WTC11 (cell line): Measurements from ENCODE around the gene ZMIZ1. TPM values are rescaled to one million over a fixed set of nuclear protein-coding genes. Genes with fewer than 3 reads are reported as not detected.

Source experiments
- ATAC-seq: fragments of 200-7000 bp; cut with Tn5 transposase; 2 replicates; pipeline ENCODE4 v1.10.0; 2021; ENCODE audit warnings: mild to moderate bottlenecking, moderate library complexity
- CTCF ChIA-PET: fragments of 300-600 bp; sonication (Branson Sonifier 250); formaldehyde crosslinking; loops from one replicate; lab custom pipeline; 2021; ENCODE audit warnings: antibody characterized with exemption; lab: Charles Lee
- POLR2A ChIA-PET: fragments of 350-600 bp; sonication (Branson Sonifier 250); formaldehyde crosslinking; loops from one replicate; lab custom pipeline; 2021; ENCODE audit warnings: antibody characterized with exemption; lab: Charles Lee
- DNase-seq: peaks from one replicate; pipeline ENCODE4 v3.0.0; 2021; ENCODE audit warnings: low spot score
- H3K27ac Mint-ChIP-seq: 2 replicates; pipeline ENCODE4 v1.8.0; 2021; ENCODE audit warnings: mixed read lengths
- H3K27me3 Mint-ChIP-seq: 2 replicates; pipeline ENCODE4 v1.8.0; 2021; ENCODE audit warnings: low read depth, mild to moderate bottlenecking, moderate library complexity, mixed read lengths
- H3K36me3 Mint-ChIP-seq: 2 replicates; pipeline ENCODE4 v1.8.0; 2021; ENCODE audit warnings: mixed read lengths
- H3K4me1 Mint-ChIP-seq: 2 replicates; pipeline ENCODE4 v1.8.0; 2022; ENCODE audit warnings: mixed read lengths
- H3K4me3 Mint-ChIP-seq: 2 replicates; pipeline ENCODE4 v1.8.0; 2021; ENCODE audit warnings: mild to moderate bottlenecking, moderate library complexity, mixed read lengths
- H3K9me3 Mint-ChIP-seq: 2 replicates; pipeline ENCODE4 v1.8.0; 2021; ENCODE audit warnings: mixed read lengths
- EMX1 ChIP-seq: fragments of 250-450 bp; sonication (Bioruptor Pico); IDR thresholded peaks from 2 replicates; pipeline ENCODE4 v1.8.0; 2021; ENCODE audit warnings: mild to moderate bottlenecking
- GTF2I ChIP-seq: fragments of 250-450 bp; sonication (Bioruptor Pico); conservative IDR thresholded peaks from 2 replicates; pipeline ENCODE4 v1.4.0; 2021; ENCODE audit warnings: mild to moderate bottlenecking
- HMGA2 ChIP-seq: fragments of 250-450 bp; sonication (Bioruptor Pico); IDR thresholded peaks from 2 replicates; pipeline ENCODE4 v1.4.0; 2021; ENCODE audit warnings: mild to moderate bottlenecking, moderate library complexity
- IRF2 ChIP-seq: sonication (generic); formaldehyde crosslinking; IDR thresholded peaks from 2 replicates; pipeline ENCODE4 v1.8.0; 2022; ENCODE audit warnings: low read depth, missing genetic modification reagents, borderline replicate concordance
- JUN ChIP-seq: sonication (generic); formaldehyde crosslinking; IDR thresholded peaks from 2 replicates; pipeline ENCODE4 v1.8.0; 2023; ENCODE audit warnings: mild to moderate bottlenecking, missing genetic modification reagents
- KAT7 ChIP-seq: sonication (generic); formaldehyde crosslinking; IDR thresholded peaks from 2 replicates; pipeline ENCODE4 v1.8.1; 2023; ENCODE audit warnings: missing genetic modification reagents, mild to moderate bottlenecking, borderline replicate concordance
- NFYB ChIP-seq: sonication (generic); formaldehyde crosslinking; conservative IDR thresholded peaks from 2 replicates; pipeline ENCODE4 v1.8.0; 2022; ENCODE audit warnings: low read depth, missing genetic modification reagents
- SMAD4 ChIP-seq: sonication (generic); formaldehyde crosslinking; IDR thresholded peaks from 2 replicates; pipeline ENCODE4 v1.8.0; 2022; ENCODE audit warnings: mild to moderate bottlenecking, missing genetic modification reagents
- TEAD1 ChIP-seq: sonication (generic); formaldehyde crosslinking; IDR thresholded peaks from 2 replicates; pipeline ENCODE4 v1.8.0; 2022; ENCODE audit warnings: mild to moderate bottlenecking, missing genetic modification reagents
- TEAD4 ChIP-seq: sonication (generic); formaldehyde crosslinking; IDR thresholded peaks from 2 replicates; pipeline ENCODE4 v1.8.0; 2022; ENCODE audit warnings: mild to moderate bottlenecking, missing genetic modification reagents
- TP53 ChIP-seq: sonication (generic); formaldehyde crosslinking; IDR thresholded peaks from 2 replicates; pipeline ENCODE4 v1.8.1; 2023; ENCODE audit warnings: mild to moderate bottlenecking, missing genetic modification reagents
- ZBTB43 ChIP-seq: sonication (generic); formaldehyde crosslinking; IDR thresholded peaks from 2 replicates; pipeline ENCODE4 v1.8.1; 2023; ENCODE audit warnings: mild to moderate bottlenecking, missing genetic modification reagents
- ZSCAN18 ChIP-seq: fragments of 250-450 bp; sonication (Bioruptor Pico); IDR thresholded peaks from 2 replicates; pipeline ENCODE4 v2.1.2; 2022; ENCODE audit warnings: mild to moderate bottlenecking, moderate library complexity
- total RNA-seq: library from RNA; stranded (reverse); gene quantifications from 3 replicates; pipeline ENCODE4 v1.2.3, GENCODE V29; 2021
- TF ChIP-seq, protein P1 (sequence below): sonication (generic); formaldehyde crosslinking; IDR thresholded peaks from 2 replicates; pipeline ENCODE4 v1.8.0; 2023; ENCODE audit warnings: mild to moderate bottlenecking, missing genetic modification reagents
- TF ChIP-seq, protein P2 (sequence below): sonication (generic); formaldehyde crosslinking; IDR thresholded peaks from 2 replicates; pipeline ENCODE4 v1.8.1; 2023; ENCODE audit warnings: mild to moderate bottlenecking, missing genetic modification reagents
- TF ChIP-seq, protein P3 (sequence below): sonication (generic); formaldehyde crosslinking; IDR thresholded peaks from 2 replicates; pipeline ENCODE4 v1.8.1; 2022; ENCODE audit warnings: mild to moderate bottlenecking, moderate library complexity, missing genetic modification reagents

The ZMIZ1 gene
- total RNA-seq, 1 experiment from 2014 or later, result 44.4 TPM

DNA sequence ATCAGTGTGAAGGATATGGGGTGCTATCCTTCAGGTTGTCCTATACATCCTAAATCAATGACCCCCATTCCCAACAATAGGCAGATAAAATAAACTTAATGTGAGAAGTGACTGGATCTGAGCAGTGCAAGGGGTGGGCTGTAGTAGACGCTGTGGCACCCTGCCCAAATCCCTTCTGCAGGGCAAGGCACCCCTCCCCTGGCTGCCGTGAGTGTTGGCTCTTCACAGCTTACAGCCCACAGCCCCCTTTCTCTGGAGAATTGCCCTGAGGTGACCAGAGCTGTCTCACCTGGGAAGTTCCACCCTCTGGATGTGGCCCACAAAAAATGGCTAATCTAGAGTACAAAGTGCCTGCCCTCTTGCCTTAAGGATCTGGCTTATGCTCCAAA, 252.7 kb downstream of the ZMIZ1 start (continued):
- TF ChIP-seq, protein P1, sequence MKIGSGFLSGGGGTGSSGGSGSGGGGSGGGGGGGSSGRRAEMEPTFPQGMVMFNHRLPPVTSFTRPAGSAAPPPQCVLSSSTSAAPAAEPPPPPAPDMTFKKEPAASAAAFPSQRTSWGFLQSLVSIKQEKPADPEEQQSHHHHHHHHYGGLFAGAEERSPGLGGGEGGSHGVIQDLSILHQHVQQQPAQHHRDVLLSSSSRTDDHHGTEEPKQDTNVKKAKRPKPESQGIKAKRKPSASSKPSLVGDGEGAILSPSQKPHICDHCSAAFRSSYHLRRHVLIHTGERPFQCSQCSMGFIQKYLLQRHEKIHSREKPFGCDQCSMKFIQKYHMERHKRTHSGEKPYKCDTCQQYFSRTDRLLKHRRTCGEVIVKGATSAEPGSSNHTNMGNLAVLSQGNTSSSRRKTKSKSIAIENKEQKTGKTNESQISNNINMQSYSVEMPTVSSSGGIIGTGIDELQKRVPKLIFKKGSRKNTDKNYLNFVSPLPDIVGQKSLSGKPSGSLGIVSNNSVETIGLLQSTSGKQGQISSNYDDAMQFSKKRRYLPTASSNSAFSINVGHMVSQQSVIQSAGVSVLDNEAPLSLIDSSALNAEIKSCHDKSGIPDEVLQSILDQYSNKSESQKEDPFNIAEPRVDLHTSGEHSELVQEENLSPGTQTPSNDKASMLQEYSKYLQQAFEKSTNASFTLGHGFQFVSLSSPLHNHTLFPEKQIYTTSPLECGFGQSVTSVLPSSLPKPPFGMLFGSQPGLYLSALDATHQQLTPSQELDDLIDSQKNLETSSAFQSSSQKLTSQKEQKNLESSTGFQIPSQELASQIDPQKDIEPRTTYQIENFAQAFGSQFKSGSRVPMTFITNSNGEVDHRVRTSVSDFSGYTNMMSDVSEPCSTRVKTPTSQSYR (CRISPR knock-in tag), result no peak
- TF ChIP-seq ZBTB43 (CRISPR knock-in tag) (no peak), EMX1 (CRISPR knock-in tag) (no peak), KAT7 (CRISPR knock-in tag) (no peak), TP53 (CRISPR knock-in tag) (no peak), TEAD1 (no peak), TEAD4 (CRISPR knock-in tag) (no peak), NFYB (CRISPR knock-in tag) (no peak)
- TF ChIP-seq, protein P2, sequence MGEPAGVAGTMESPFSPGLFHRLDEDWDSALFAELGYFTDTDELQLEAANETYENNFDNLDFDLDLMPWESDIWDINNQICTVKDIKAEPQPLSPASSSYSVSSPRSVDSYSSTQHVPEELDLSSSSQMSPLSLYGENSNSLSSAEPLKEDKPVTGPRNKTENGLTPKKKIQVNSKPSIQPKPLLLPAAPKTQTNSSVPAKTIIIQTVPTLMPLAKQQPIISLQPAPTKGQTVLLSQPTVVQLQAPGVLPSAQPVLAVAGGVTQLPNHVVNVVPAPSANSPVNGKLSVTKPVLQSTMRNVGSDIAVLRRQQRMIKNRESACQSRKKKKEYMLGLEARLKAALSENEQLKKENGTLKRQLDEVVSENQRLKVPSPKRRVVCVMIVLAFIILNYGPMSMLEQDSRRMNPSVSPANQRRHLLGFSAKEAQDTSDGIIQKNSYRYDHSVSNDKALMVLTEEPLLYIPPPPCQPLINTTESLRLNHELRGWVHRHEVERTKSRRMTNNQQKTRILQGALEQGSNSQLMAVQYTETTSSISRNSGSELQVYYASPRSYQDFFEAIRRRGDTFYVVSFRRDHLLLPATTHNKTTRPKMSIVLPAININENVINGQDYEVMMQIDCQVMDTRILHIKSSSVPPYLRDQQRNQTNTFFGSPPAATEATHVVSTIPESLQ (CRISPR knock-in tag), result no peak

DNA sequence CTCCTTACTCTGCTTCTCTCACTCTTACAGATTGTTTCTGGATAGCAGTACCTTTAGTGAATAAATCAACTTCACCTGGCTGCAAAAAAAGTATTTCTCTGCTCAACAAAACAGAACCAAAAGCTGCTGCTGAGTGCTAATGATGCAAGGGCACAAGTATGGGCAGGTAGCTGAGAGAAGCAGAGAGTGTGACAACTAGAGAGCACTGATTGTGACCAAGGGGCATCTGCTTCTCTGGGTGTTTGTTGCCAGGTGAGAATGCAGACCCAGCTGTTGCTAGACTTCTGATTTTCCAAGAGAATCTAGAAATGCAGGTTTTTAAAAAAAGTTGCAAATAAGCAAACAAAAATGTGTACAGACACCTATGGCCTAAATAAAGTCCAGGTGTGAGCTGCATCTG, 253.2 kb downstream of the ZMIZ1 start:
- no peaks in the 10 kb centered on the region; the same call in 1 of the 2 replicates for H3K27me3 Mint-ChIP-seq
- no peaks in the 10 kb centered on the region for H3K36me3 Mint-ChIP-seq
- TF ChIP-seq, protein P3, sequence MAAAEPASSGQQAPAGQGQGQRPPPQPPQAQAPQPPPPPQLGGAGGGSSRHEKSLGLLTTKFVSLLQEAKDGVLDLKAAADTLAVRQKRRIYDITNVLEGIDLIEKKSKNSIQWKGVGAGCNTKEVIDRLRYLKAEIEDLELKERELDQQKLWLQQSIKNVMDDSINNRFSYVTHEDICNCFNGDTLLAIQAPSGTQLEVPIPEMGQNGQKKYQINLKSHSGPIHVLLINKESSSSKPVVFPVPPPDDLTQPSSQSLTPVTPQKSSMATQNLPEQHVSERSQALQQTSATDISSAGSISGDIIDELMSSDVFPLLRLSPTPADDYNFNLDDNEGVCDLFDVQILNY (CRISPR knock-in tag), result no peak
- TF ChIP-seq ZSCAN18 (CRISPR knock-in tag) (no peak), HMGA2 (CRISPR knock-in tag) (no peak), IRF2 (no peak), JUN (CRISPR knock-in tag) (no peak), SMAD4 (CRISPR knock-in tag) (no peak), GTF2I (CRISPR knock-in tag) (no peak), NFYB (CRISPR knock-in tag) (no peak)
- peaks cover 21% of the 10 kb centered on the region for H3K4me1 Mint-ChIP-seq
- ChIA-PET CTCF (interaction anchor here (3.0 kb wide), 1 partner anchor 25 kb away, joined by 9 read pairs; the partner anchor contains the start of gene PPIF), POLR2A (no interaction called here)
- H3K9me3 Mint-ChIP-seq, result peaks cover 10% of the 10 kb centered on the region
- ATAC-seq (no peak), DNase-seq (no peak)
- no peak overlapping the region for H3K27ac Mint-ChIP-seq
- no peak overlapping the region for H3K4me3 Mint-ChIP-seq
